ENCODE measurements around the gene MAPK13. TPM values are rescaled to one million over a fixed set of nuclear protein-coding genes. Genes with fewer than 3 reads are reported as not detected.
A peak's percentile ranks its signal among the peaks of the same experiment; 100 is the strongest.

Gene MAPK13
- total RNA-seq, 2 donors from 2014 or later = 34.6 to 53.5 TPM

DNA sequence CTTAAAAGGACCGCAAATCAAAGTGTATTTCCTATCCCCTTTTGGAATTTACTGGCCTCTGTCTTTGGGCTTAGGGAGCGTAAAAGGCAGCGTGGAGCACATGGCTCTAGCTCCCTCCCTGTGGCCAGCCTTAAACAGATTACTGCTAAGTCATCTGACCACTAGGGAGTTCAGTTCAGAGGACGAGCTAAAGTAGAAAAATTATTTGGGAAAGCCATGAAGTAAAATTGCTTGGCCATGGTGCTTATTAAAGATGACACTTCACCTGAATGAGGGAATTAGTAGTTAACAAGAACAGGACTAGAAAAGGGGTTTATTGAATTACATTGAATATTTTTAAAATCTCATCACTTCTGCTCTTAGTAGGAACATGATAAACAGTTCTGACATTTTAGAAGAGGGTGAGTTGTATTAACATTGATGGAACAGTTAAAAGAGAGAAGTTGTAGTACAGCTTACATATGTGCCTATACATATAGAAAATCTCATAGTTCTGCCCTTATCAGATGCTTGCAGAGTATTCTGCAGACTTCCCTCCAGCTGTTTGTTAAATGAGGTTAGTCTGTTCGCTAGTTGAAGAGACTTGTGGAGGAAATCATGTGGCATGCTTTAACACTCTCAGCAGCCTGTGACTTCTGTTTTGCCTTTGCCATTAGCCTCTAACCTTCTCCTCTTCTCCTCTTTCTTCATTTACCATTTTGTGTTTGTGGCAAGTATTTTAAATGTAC, 31.2 kb upstream of the MAPK13 start:
- intact Hi-C loops (cut with DNase I) = no loop called here
- no peaks in the 10 kb centered on the region for H3K27me3 ChIP-seq (replicated peaks; ENCODE audit: insufficient read depth)
- no peak for DNase-seq (ENCODE audit: low spot score)
- H3K36me3 ChIP-seq = no peaks in the 10 kb centered on the region
- H3K4me3 ChIP-seq = no peak overlapping the region
- no peaks in the 10 kb centered on the region for H3K4me1 ChIP-seq (replicated peaks)
- no peaks in the 10 kb centered on the region for H3K9me3 ChIP-seq
- no peak overlapping the region for H3K27ac ChIP-seq
- TF ChIP-seq POLR2A (IDR thresholded peaks at IDR 0.05) = no peak
- no peak for TF ChIP-seq POLR2AphosphoS5 (IDR thresholded peaks at IDR 0.05)
- TF ChIP-seq, protein P1, sequence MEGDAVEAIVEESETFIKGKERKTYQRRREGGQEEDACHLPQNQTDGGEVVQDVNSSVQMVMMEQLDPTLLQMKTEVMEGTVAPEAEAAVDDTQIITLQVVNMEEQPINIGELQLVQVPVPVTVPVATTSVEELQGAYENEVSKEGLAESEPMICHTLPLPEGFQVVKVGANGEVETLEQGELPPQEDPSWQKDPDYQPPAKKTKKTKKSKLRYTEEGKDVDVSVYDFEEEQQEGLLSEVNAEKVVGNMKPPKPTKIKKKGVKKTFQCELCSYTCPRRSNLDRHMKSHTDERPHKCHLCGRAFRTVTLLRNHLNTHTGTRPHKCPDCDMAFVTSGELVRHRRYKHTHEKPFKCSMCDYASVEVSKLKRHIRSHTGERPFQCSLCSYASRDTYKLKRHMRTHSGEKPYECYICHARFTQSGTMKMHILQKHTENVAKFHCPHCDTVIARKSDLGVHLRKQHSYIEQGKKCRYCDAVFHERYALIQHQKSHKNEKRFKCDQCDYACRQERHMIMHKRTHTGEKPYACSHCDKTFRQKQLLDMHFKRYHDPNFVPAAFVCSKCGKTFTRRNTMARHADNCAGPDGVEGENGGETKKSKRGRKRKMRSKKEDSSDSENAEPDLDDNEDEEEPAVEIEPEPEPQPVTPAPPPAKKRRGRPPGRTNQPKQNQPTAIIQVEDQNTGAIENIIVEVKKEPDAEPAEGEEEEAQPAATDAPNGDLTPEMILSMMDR (IDR thresholded peaks at IDR 0.05) = no peak
- WGBS = 61% methylated on average over 5 of the region's 5 CpGs

DNA sequence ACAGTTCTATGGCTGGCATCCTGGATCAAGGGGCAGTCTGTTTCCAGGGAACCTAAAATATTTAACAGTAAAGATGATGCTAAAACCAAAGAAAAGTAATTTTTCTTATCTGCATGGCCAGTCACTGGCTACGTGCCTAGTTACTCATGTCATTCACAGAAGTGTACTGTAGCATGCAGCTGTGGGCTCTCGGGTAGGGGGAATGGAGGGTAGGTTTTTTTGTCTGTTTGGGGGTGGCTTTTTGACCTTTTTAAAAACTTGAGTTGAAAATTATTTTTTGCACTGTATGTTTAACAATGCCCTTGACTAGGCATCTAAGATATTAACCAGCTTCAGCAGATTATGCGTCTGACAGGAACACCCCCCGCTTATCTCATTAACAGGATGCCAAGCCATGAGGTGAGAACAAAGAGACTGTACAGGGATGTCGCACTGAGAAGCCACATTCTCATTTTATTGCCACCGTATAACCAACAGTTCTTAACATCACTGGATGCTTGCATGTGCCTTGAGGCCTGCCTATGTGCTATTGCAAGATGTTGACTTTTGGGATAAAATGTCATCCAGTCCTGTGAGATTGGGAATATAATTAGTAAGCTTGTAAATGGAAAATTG, 30.3 kb upstream of the MAPK13 start:
- Histone ChIP-seq H3K27me3 (replicated peaks; ENCODE audit: insufficient read depth) (no peaks in the 10 kb centered on the region), H3K36me3 (no peaks in the 10 kb centered on the region), H3K4me3 (no peak overlapping the region), H3K9me3 (no peaks in the 10 kb centered on the region), H3K27ac (no peak overlapping the region), H3K4me1 (replicated peaks) (peaks cover 2% of the 10 kb centered on the region)
- intact Hi-C loops (cut with DNase I) = no loop called here
- no peak for DNase-seq (ENCODE audit: low spot score)
- 63% methylated on average over 6 of the region's 6 CpGs for WGBS
- TF ChIP-seq, protein P1 (IDR thresholded peaks at IDR 0.05) = no peak
- TF ChIP-seq POLR2A (IDR thresholded peaks at IDR 0.05) (no peak), POLR2AphosphoS5 (IDR thresholded peaks at IDR 0.05) (no peak)

DNA sequence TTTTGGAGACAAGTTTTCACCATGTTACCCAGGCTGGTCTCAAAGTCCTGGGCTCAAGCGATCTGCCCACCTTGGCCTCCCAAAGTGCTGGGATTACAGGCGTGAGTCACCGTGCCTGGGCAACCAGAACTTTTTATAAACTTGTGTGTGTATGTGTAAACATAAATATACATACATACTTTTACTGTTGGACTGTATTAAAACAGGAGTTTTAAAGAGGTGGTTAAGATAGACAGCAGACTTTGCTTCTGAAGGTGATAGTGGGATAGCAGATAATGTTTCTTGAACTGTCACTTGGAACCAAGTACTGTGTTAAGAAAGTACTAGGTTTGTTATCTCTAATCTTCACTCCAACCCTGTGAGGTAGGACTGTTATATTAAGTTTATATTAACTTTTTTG, 28.6 kb upstream of the MAPK13 start:
- no peak for DNase-seq (ENCODE audit: low spot score)
- 94% methylated on average over 3 of the region's 3 CpGs for WGBS
- Histone ChIP-seq H3K27me3 (replicated peaks; ENCODE audit: insufficient read depth) (no peaks in the 10 kb centered on the region), H3K36me3 (no peaks in the 10 kb centered on the region), H3K4me3 (no peak overlapping the region), H3K27ac (no peak overlapping the region), H3K9me3 (no peaks in the 10 kb centered on the region), H3K4me1 (replicated peaks) (peaks cover 2% of the 10 kb centered on the region)
- no peak for TF ChIP-seq POLR2AphosphoS5 (IDR thresholded peaks at IDR 0.05)
- TF ChIP-seq POLR2A (IDR thresholded peaks at IDR 0.05) = no peak
- TF ChIP-seq, protein P1 (IDR thresholded peaks at IDR 0.05) = no peak
- intact Hi-C loops (cut with DNase I) = no loop called here

DNA sequence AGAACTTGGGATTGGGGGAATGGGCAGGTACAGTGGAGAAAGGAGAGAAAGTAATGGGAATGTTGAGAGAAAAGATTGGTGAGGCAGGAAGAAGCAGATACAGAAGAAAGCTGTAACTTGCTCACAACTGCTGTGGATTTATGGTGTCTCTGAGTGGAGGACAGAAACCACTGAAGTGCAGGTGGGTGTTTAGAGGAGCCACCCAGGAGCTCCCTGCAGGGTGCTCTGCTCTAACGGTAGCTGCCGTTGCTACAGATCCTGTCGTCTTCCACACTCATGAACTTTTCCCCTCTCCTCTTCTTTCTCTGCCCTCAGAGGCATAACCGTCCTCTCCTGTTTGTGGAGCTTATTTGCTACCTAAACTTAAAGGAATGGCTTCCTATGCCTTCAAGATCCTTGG, 27.5 kb upstream of the MAPK13 start:
- Histone ChIP-seq H3K27me3 (replicated peaks; ENCODE audit: insufficient read depth) (no peaks in the 10 kb centered on the region), H3K27ac (no peak overlapping the region), H3K4me1 (replicated peaks) (peaks cover 2% of the 10 kb centered on the region), H3K36me3 (no peaks in the 10 kb centered on the region), H3K9me3 (no peaks in the 10 kb centered on the region), H3K4me3 (no peak overlapping the region)
- intact Hi-C loops (cut with DNase I) = no loop called here
- no peak for DNase-seq (ENCODE audit: low spot score)
- TF ChIP-seq, protein P1 (IDR thresholded peaks at IDR 0.05) = no peak
- TF ChIP-seq POLR2A (IDR thresholded peaks at IDR 0.05) (no peak), POLR2AphosphoS5 (IDR thresholded peaks at IDR 0.05) (no peak)
- WGBS = 61% methylated on average over 4 of the region's 4 CpGs

DNA sequence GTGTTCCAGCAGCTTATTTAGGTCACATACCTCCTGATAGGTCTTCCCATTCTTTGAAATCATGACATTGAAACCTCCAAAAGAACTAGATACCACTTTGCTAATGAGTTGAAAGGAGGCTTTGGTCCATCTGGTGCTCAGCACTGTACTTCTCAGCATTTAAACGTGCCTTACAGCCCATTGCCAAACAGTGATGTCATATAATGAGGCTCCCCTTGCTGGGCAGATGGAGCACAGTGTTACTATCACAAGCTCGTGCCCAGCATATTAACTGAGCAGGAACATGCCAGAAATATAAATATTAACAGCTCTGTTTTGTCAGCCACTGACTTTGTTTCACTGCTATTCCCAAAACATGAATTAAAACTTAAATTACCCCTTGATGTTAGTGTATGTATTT, 25.5 kb upstream of the MAPK13 start:
- intact Hi-C loops (cut with DNase I) = no loop called here
- peaks cover 2% of the 10 kb centered on the region for H3K4me1 ChIP-seq (replicated peaks)
- H3K36me3 ChIP-seq = no peaks in the 10 kb centered on the region
- TF ChIP-seq, protein P1 (IDR thresholded peaks at IDR 0.05) = no peak
- TF ChIP-seq POLR2A (IDR thresholded peaks at IDR 0.05) (no peak), POLR2AphosphoS5 (IDR thresholded peaks at IDR 0.05) (peak; percentile 18)
- 23% methylated on average over 2 of the region's 2 CpGs for WGBS
- H3K27me3 ChIP-seq (replicated peaks; ENCODE audit: insufficient read depth) = no peaks in the 10 kb centered on the region
- H3K27ac ChIP-seq = no peak overlapping the region
- no peaks in the 10 kb centered on the region for H3K9me3 ChIP-seq
- no peak overlapping the region for H3K4me3 ChIP-seq
- no peak for DNase-seq (ENCODE audit: low spot score)

Measured in prostate gland (tissue), 2 donors.